HEK293T (cell line): ENCODE results near the gene CADPS2.

Experiments used
- CTCF ChIA-PET: fragments of 350-600 bp; formaldehyde crosslinking; extraction: SDS; loops from one replicate; lab custom pipeline; 2021; ENCODE audit warnings: antibody characterized with exemption, inconsistent platforms; lab: Yijun Ruan, JAX
- POLR2A ChIA-PET: fragments of 350-600 bp; formaldehyde crosslinking; extraction: SDS; loops from one replicate; lab custom pipeline; 2020; ENCODE audit warnings: antibody characterized with exemption, inconsistent platforms; lab: Yijun Ruan, JAX
- DNase-seq: peaks from one replicate; pipeline ENCODE4 v3.0.0; 2012; ENCODE audit warnings: mixed read lengths; ENCODE audit errors: extremely low spot score
- ARNT ChIP-seq: fragments of 450-650 bp; IDR thresholded peaks from 2 replicates; pipeline ENCODE4 v1.6.1; 2017; ENCODE audit warnings: mild to moderate bottlenecking
- BHLHE40 ChIP-seq: fragments of 450-650 bp; IDR thresholded peaks from 2 replicates; pipeline ENCODE4 v1.6.1; 2016; ENCODE audit warnings: mild to moderate bottlenecking, moderate library complexity, borderline replicate concordance
- CTBP1 ChIP-seq: fragments of 450-650 bp; IDR thresholded peaks from 2 replicates; pipeline ENCODE4 v1.6.1; 2016; ENCODE audit warnings: borderline replicate concordance
- ELF4 ChIP-seq: fragments of 450-650 bp; IDR thresholded peaks from 2 replicates; pipeline ENCODE4 v1.6.1; 2017; ENCODE audit warnings: antibody characterized with exemption
- FOXA1 ChIP-seq: fragments of 450-650 bp; IDR thresholded peaks from 2 replicates; pipeline ENCODE4 v1.6.1; 2016; ENCODE audit warnings: mild to moderate bottlenecking
- FOXK2 ChIP-seq: fragments of 450-650 bp; IDR thresholded peaks from 2 replicates; pipeline ENCODE4 v1.6.1; 2016; ENCODE audit warnings: mild to moderate bottlenecking
- FOXM1 ChIP-seq: fragments of 450-650 bp; IDR thresholded peaks from 2 replicates; pipeline ENCODE4 v1.6.1; 2017; ENCODE audit warnings: mild to moderate bottlenecking, borderline replicate concordance
- HDGF ChIP-seq: fragments of 450-650 bp; IDR thresholded peaks from 2 replicates; pipeline ENCODE4 v1.6.1; 2017; ENCODE audit warnings: antibody characterized with exemption, borderline replicate concordance
- L3MBTL2 ChIP-seq: fragments of 450-650 bp; conservative IDR thresholded peaks from 2 replicates; pipeline ENCODE4 v1.6.1; 2016; ENCODE audit warnings: mild to moderate bottlenecking
- LEF1 ChIP-seq: fragments of 450-650 bp; IDR thresholded peaks from 2 replicates; pipeline ENCODE4 v1.6.1; 2017; ENCODE audit warnings: mild to moderate bottlenecking, borderline replicate concordance
- NFRKB ChIP-seq: fragments of 450-650 bp; IDR thresholded peaks from 2 replicates; pipeline ENCODE4 v1.6.1; 2016; ENCODE audit warnings: mild to moderate bottlenecking, moderate library complexity
- PKNOX1 ChIP-seq: fragments of 450-650 bp; IDR thresholded peaks from 2 replicates; pipeline ENCODE4 v1.6.1; 2016
- SP1 ChIP-seq: fragments of 450-650 bp; IDR thresholded peaks from 2 replicates; pipeline ENCODE4 v1.6.1; 2017
- SUZ12 ChIP-seq: fragments of 450-650 bp; IDR thresholded peaks from 2 replicates; pipeline ENCODE4 v1.6.1; 2016; ENCODE audit warnings: mild to moderate bottlenecking
- TARDBP ChIP-seq: fragments of 450-650 bp; IDR thresholded peaks from 2 replicates; pipeline ENCODE4 v1.6.1; 2016
- ZNF384 ChIP-seq: fragments of 450-650 bp; IDR thresholded peaks from 2 replicates; pipeline ENCODE4 v1.6.1; 2016

CADPS2 gene

GRCh38 chr7:122886357-122887081, at the start of gene CADPS2:
Gene CADPS2 (minus strand): TSS chr7:122886460. CDS start chr7:122886337, 123 bp downstream.
- CTCF ChIA-PET, result interaction anchor here (0.6 to 0.8 kb wide), 2 partner anchors 84 to 1254 kb away, joined by 3 to 7 read pairs; no protein-coding TSS in a partner anchor
- TF ChIP-seq TARDBP, result no peak
- TF ChIP-seq LEF1, result no peak
- no peak for TF ChIP-seq SP1
- no peak for TF ChIP-seq ARNT
- peak; percentile 83 for TF ChIP-seq L3MBTL2
- no peak for TF ChIP-seq PKNOX1
- peak; percentile 80 for DNase-seq
- POLR2A ChIA-PET, result interaction anchor here (1.1 to 1.2 kb wide), 2 partner anchors 71 to 115 kb away, joined by 3 read pairs; no protein-coding TSS in a partner anchor

GRCh38 chr7:122935620-122936019, 49.4 kb upstream of the CADPS2 start:
- TF ChIP-seq NFRKB (no peak), CTBP1 (no peak), FOXA1 (no peak), TARDBP (no peak), HDGF (no peak), ZNF384 (no peak), FOXK2 (no peak), ELF4 (no peak), FOXM1 (no peak), SP1 (no peak), L3MBTL2 (no peak)
- CTCF ChIA-PET, result no interaction called here

GRCh38 chr7:122919643-122920181, 33.5 kb upstream of the CADPS2 start:
- POLR2A ChIA-PET, result no interaction called here
- CTCF ChIA-PET, result no interaction called here
- TF ChIP-seq HDGF, result no peak
- TF ChIP-seq FOXM1, result no peak
- TF ChIP-seq PKNOX1, result no peak
- TF ChIP-seq ZNF384, result no peak
- TF ChIP-seq ELF4, result no peak
- no peak for TF ChIP-seq BHLHE40
- TF ChIP-seq NFRKB, result no peak
- TF ChIP-seq SUZ12, result no peak
- TF ChIP-seq SP1, result no peak
- TF ChIP-seq TARDBP, result no peak
- TF ChIP-seq ARNT, result no peak
- no peak for TF ChIP-seq FOXK2
- no peak for TF ChIP-seq FOXA1
- no peak for TF ChIP-seq L3MBTL2
- TF ChIP-seq CTBP1, result no peak
- no peak for TF ChIP-seq LEF1
- DNase-seq, result no peak

More at GRCh38 chr7:122935620-122936019, 49.4 kb upstream of the CADPS2 start:
- POLR2A ChIA-PET, result no interaction called here
- no peak for DNase-seq

- DNase-seq, result no peak
- CTCF ChIA-PET, result no interaction called here
- TF ChIP-seq CTBP1 (no peak), ZNF384 (no peak), FOXA1 (no peak), SUZ12 (no peak), TARDBP (no peak), L3MBTL2 (no peak), SP1 (no peak), BHLHE40 (no peak), HDGF (no peak), FOXK2 (no peak), NFRKB (no peak), LEF1 (no peak), ARNT (no peak), FOXM1 (no peak), ELF4 (no peak), PKNOX1 (no peak)
- POLR2A ChIA-PET, result no interaction called here
Measured at GRCh38 chr7:122914812-122915211, 28.6 kb upstream of the CADPS2 start.

GRCh38 chr7:122913608-122914007, 27.3 kb upstream of the CADPS2 start:
- no peak for DNase-seq
- ChIA-PET POLR2A (no interaction called here), CTCF (interaction anchor here (0.6 kb wide), 1 partner anchor 111 kb away, joined by 5 read pairs; no protein-coding TSS in a partner anchor)
- TF ChIP-seq ELF4 (no peak), TARDBP (no peak)

GRCh38 chr7:122902751-122903495, 16.7 kb upstream of the CADPS2 start:
- DNase-seq, result peak; percentile 11
- CTCF ChIA-PET, result no interaction called here
- POLR2A ChIA-PET, result no interaction called here
- TF ChIP-seq FOXM1 (no peak), CTBP1 (no peak), TARDBP (no peak)
